PFSK-1 (cell line): Measurements from ENCODE around the gene RND1.

ENCODE experiments used
- FOXP2 ChIP-seq: optimal IDR thresholded peaks from 2 replicates; pipeline ENCODE3; 2011; ENCODE audit warnings: borderline replicate concordance, control low read depth, inconsistent platforms; ENCODE audit not compliant: insufficient read depth; ENCODE audit errors: extremely low read length, extremely low read depth
- POLR2AphosphoS5 ChIP-seq: IDR thresholded peaks from 2 replicates; pipeline ENCODE4 v1.6.1; 2012; ENCODE audit warnings: low read depth, mild to moderate bottlenecking, control low read depth, low read length, moderate library complexity
- REST ChIP-seq, 2 experiments: IDR thresholded peaks; 2 replicates each; pipeline versions ENCODE4 v1.6.1 to v1.8.0; 2011 to 2012; ENCODE audit warnings: low read depth in 2 of 2, low read length in 2 of 2, control low read depth in 1 of 2, inconsistent platforms in 1 of 2, mild to moderate bottlenecking in 1 of 2, moderate library complexity in 1 of 2; ENCODE audit not compliant: insufficient read depth in 1 of 2
- SIN3A ChIP-seq: IDR thresholded peaks from 2 replicates; pipeline ENCODE4 v1.6.1; 2012; ENCODE audit warnings: mild to moderate bottlenecking, low read length, moderate library complexity, borderline replicate concordance; ENCODE audit not compliant: insufficient read depth
- TAF1 ChIP-seq: IDR thresholded peaks from 2 replicates; pipeline ENCODE4 v1.6.1; 2012; ENCODE audit warnings: low read length, control low read depth, borderline replicate concordance; ENCODE audit not compliant: insufficient read depth

GRCh38 chr12:48899651-48900050 is 34.0 kb upstream of the RND1 start:
- TF ChIP-seq POLR2AphosphoS5 (no peak), REST (IDR thresholded peaks at IDR 0.05; ENCODE audit: insufficient read depth in 1 of 2, low read depth in 2 of 2, low read length in 2 of 2) (no peak), TAF1 (no peak), SIN3A (no peak), FOXP2 (no peak)
